Measurements from ENCODE around the gene SNX15.

Gene SNX15

GRCh38 chr11:65045728-65046127 lies 18.5 kb downstream of the SNX15 start:
- TF ChIP-seq SIN3A (IDR thresholded peaks at IDR 0.05; ENCODE audit: borderline replicate concordance, insufficient read depth, low read length) = no peak
- no peak for TF ChIP-seq TAF1 (IDR thresholded peaks at IDR 0.05; ENCODE audit: borderline replicate concordance, insufficient read depth, low read length)
- no peak for TF ChIP-seq FOXP2 (optimal IDR thresholded peaks at IDR 0.05; ENCODE audit: borderline replicate concordance, extremely low read depth, extremely low read length, insufficient read depth)
- no peak for TF ChIP-seq REST (IDR thresholded peaks at IDR 0.05; ENCODE audit: insufficient read depth in 1 of 2, low read depth in 2 of 2, low read length in 2 of 2)
- TF ChIP-seq POLR2AphosphoS5 (IDR thresholded peaks at IDR 0.05; ENCODE audit: low read depth, low read length) = no peak

GRCh38 chr11:65047581-65048422 lies 20.6 kb downstream of the SNX15 start:
- TF ChIP-seq TAF1 (IDR thresholded peaks at IDR 0.05; ENCODE audit: borderline replicate concordance, insufficient read depth, low read length) (no peak), SIN3A (IDR thresholded peaks at IDR 0.05; ENCODE audit: borderline replicate concordance, insufficient read depth, low read length) (no peak), POLR2AphosphoS5 (IDR thresholded peaks at IDR 0.05; ENCODE audit: low read depth, low read length) (no peak), REST (IDR thresholded peaks at IDR 0.05; ENCODE audit: insufficient read depth in 1 of 2, low read depth in 2 of 2, low read length in 2 of 2) (no peak), FOXP2 (optimal IDR thresholded peaks at IDR 0.05; ENCODE audit: borderline replicate concordance, extremely low read depth, extremely low read length, insufficient read depth) (no peak)

- TF ChIP-seq FOXP2 (optimal IDR thresholded peaks at IDR 0.05; ENCODE audit: borderline replicate concordance, extremely low read depth, extremely low read length, insufficient read depth) (no peak), TAF1 (IDR thresholded peaks at IDR 0.05; ENCODE audit: borderline replicate concordance, insufficient read depth, low read length) (no peak), SIN3A (IDR thresholded peaks at IDR 0.05; ENCODE audit: borderline replicate concordance, insufficient read depth, low read length) (no peak), POLR2AphosphoS5 (IDR thresholded peaks at IDR 0.05; ENCODE audit: low read depth, low read length) (no peak), REST (IDR thresholded peaks at IDR 0.05; ENCODE audit: insufficient read depth in 1 of 2, low read depth in 2 of 2, low read length in 2 of 2) (no peak)
These were observed 24.2 kb downstream of the SNX15 start for GRCh38 chr11:65051398-65051858.

- TF ChIP-seq FOXP2 (optimal IDR thresholded peaks at IDR 0.05; ENCODE audit: borderline replicate concordance, extremely low read depth, extremely low read length, insufficient read depth) (no peak), POLR2AphosphoS5 (IDR thresholded peaks at IDR 0.05; ENCODE audit: low read depth, low read length) (no peak), REST (IDR thresholded peaks at IDR 0.05; ENCODE audit: insufficient read depth in 1 of 2, low read depth in 2 of 2, low read length in 2 of 2) (no peak), TAF1 (IDR thresholded peaks at IDR 0.05; ENCODE audit: borderline replicate concordance, insufficient read depth, low read length) (no peak), SIN3A (IDR thresholded peaks at IDR 0.05; ENCODE audit: borderline replicate concordance, insufficient read depth, low read length) (no peak)
These were observed 26.7 kb downstream of the SNX15 start for GRCh38 chr11:65053827-65054508.

Measured in PFSK-1 (cell line).